ENCODE measurements around the gene C1orf174.

- no peak for TF ChIP-seq CTCF (conservative IDR thresholded peaks at IDR 0.05; ENCODE audit: low read depth, low read length)
- no peak for TF ChIP-seq EZH2phosphoT487 (IDR thresholded peaks at IDR 0.05; ENCODE audit: borderline replicate concordance, low read length)
Observed at GRCh38 chr1:3928586-3928985, 28.5 kb upstream of the C1orf174 start.
